HFF-Myc (cell line): ENCODE data around the gene MYO1A.

Experiments used
- DNase-seq: peaks from one replicate; pipeline ENCODE4 v3.0.0-alpha.2; 2011; ENCODE audit warnings: low read depth; ENCODE audit errors: extremely low read depth
- H3K4me3 ChIP-seq: replicated peaks from 2 replicates; pipeline ENCODE4 v1.5.1; 2011; ENCODE audit warnings: low read depth, mild to moderate bottlenecking, control low read depth, low read length
- TF ChIP-seq, protein P1 (sequence below): IDR thresholded peaks from 2 replicates; pipeline ENCODE4 v1.5.1; 2012; ENCODE audit warnings: mild to moderate bottlenecking, low read depth, low read length, control low read depth; ENCODE audit errors: missing control alignments

MYO1A gene

DNA sequence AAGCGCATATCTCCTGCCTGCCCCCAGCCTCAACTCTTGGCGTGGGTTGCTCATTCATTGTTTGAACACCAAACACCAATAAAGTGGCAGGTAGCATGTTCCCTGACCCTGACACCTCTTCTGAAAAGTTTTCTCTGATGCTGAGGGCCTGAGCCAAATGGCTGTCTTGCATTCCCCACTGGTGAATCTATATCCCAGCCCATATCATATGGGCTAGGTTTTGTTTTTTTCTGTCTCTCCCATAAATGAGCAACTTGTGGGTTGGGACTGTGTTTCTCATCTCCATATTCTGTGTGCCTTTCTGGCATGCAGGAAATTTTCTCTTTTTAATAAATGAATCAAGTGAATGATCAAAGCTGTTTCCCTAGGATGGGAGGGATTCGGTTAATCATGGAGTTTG is 5.0 kb downstream of the MYO1A start:
- no peak for DNase-seq
- TF ChIP-seq, protein P1, sequence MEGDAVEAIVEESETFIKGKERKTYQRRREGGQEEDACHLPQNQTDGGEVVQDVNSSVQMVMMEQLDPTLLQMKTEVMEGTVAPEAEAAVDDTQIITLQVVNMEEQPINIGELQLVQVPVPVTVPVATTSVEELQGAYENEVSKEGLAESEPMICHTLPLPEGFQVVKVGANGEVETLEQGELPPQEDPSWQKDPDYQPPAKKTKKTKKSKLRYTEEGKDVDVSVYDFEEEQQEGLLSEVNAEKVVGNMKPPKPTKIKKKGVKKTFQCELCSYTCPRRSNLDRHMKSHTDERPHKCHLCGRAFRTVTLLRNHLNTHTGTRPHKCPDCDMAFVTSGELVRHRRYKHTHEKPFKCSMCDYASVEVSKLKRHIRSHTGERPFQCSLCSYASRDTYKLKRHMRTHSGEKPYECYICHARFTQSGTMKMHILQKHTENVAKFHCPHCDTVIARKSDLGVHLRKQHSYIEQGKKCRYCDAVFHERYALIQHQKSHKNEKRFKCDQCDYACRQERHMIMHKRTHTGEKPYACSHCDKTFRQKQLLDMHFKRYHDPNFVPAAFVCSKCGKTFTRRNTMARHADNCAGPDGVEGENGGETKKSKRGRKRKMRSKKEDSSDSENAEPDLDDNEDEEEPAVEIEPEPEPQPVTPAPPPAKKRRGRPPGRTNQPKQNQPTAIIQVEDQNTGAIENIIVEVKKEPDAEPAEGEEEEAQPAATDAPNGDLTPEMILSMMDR: no peak
- H3K4me3 ChIP-seq: no peak overlapping the region

DNA sequence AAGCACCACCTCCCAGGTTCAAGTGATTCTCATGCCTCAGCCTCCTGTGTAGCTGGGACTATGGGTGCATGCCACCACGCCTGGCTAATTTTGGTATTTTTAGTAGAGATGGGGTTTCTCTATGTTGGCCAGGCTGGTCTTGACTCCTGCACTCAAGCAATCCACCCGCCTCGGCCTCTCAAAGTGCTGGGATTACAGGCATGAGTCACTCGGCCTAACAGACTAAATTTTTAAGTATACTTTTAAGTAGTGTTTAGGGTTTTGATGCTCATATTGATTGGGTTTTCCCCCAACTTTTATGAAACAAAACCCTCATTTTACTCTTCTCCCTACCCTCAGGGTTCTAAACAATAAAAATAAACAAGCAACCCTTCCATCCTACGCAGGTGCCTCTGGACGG is 5.5 kb downstream of the MYO1A start:
- TF ChIP-seq, protein P1: no peak
- no peak for DNase-seq
- H3K4me3 ChIP-seq: no peak overlapping the region

DNA sequence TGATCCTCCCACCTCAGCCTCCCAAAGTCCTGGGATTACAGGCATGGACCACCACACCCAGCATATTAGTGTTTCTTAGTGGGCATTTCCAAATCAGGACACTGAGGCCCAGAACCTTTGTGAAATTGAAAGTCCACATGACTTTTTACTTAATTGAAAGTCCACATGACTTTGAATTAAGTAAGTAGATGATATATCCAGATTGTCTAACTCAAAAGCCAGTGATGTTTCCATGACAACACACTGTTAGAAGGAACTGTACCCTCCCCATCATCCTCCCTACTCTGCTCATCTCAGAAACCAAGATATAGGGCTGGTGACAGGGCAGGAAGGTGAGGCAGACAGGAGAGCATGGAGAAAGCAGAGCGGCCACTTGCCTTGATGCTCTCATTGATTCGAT is 7.2 kb downstream of the MYO1A start:
- no peak overlapping the region for H3K4me3 ChIP-seq
- no peak for DNase-seq
- TF ChIP-seq, protein P1: no peak

DNA sequence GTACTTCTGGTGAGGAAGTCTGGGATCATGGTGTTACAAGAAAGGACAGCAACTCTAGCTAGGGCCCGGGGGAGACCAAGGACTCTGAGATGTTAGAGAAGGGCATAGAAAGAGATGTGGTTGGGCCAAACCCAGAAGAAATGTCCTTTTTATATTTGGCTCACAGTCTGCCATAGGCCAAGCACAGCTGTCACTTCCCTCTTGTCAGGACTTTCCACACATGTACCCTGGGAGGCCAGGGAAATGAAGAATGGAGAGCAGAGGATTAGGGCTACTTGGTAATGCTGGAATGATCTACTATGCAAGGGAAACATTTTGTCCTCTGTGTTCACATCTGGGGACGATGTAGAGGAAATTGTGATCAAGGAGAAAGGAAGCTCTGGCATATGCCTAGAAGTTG is 9.2 kb downstream of the MYO1A start:
- TF ChIP-seq, protein P1: no peak
- H3K4me3 ChIP-seq: no peak overlapping the region
- DNase-seq: no peak

DNA sequence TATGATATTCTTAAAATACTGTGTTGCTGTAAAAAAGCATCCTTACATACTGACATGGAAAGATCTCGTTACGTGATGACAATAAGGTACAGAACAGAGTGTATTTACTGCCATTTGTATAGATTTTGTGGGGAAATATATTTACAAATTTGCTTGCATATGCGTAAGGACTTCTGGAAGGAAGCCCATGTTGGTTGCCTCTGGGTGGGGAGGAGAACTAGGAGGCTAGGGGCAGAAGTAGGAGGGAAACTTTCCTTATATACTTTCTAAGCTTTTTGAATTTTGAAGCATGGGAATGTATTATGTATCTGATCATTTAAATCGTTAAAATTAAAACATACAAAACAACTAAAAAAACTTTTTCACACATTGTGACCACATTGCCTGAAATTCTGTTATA is 9.7 kb downstream of the MYO1A start:
- DNase-seq: no peak
- no peak overlapping the region for H3K4me3 ChIP-seq
- TF ChIP-seq, protein P1: no peak

DNA sequence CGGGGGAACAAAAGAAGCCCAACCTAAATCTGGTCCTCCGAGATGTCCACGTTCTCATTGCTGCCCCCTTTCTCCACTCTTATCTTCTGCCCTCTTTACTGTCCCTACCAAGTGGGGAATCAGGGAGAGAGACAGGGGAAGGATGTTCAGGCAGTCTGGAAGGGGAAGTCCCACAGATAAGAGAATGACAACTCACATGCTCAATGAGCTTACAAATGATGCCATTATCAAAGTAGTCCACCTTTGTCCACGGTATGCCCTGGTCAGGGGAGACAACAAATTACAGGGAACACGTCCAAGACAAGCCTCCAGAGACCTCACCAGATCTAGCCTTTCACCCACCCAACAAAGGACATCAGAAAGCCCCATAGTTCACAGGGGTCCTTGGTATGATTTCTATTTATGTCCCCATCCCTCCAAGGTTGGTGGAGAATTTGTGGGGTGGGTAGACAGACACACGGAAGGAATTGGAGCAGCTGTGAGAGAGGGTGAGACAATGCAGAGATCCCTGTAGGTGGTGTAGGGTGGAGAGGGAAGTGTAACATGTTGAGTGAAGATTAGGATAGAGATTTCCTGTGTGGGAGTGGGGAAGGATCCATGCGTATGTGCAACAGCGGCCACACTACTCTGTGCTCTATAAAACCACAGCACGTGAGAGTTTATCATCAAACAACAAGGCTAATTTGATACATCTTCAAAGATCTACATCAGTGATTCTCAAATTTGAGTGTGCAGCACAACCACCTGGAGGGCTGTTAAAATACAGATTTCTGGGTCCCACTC is 10.7 kb downstream of the MYO1A start:
- DNase-seq: no peak
- TF ChIP-seq, protein P1: no peak
- H3K4me3 ChIP-seq: no peak overlapping the region

DNA sequence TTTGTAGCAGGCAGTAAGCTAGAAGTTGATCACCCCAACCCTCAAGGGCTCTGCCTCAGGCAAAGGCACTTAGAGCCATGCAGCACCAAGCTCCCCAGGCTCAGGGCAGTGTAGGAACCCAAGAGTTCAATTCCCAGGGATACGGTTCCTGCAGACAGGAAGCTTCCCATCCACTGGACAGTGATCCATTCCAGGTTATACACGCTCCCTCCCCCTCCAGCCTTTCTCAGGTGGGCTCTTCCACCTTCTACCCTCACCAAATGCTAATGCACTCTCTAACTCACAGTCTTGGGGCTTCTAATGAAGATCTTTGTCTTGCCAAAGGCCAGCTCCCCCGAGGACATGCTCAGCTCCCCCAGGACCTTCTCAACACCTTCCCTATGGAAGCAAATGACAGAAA is 12.7 kb downstream of the MYO1A start:
- no peak overlapping the region for H3K4me3 ChIP-seq
- TF ChIP-seq, protein P1: no peak
- DNase-seq: no peak
